Naive thymus-derived CD8-positive, alpha-beta T cell (primary cell): ENCODE measurements around the gene TAL1. TPM values are rescaled to one million over a fixed set of nuclear protein-coding genes. Genes with fewer than 3 reads are reported as not detected.

Experiments used
- ATAC-seq, 2 donors: fragments of 150-1000 bp; cut with Tn5 transposase in 1 of 2; sonication (Bioruptor Pico), chemical (Tn5 transposase) in 1 of 2; 1 replicate in 1 of 2; 2 replicates in 1 of 2; pipeline ENCODE4 v1.10.0; 2021; ENCODE audit warnings: mild to moderate bottlenecking in 2 of 2, moderate library complexity in 2 of 2
- POLR2A ChIA-PET: fragments of 350-600 bp; sonication (Branson Sonifier 250); formaldehyde crosslinking; loops from one replicate; lab custom pipeline; 2021; ENCODE audit warnings: antibody characterized with exemption; lab: Charles Lee
- DNase-seq, 10 donors: peaks; one replicate each; pipeline versions ENCODE4 v3.0.0 to v3.0.0-alpha.2; 2020 to 2022
- H3K27ac Mint-ChIP-seq, 10 donors: one replicate each; pipeline ENCODE4 v1.8.0; 2020 to 2022; ENCODE audit warnings: mild to moderate bottlenecking in 10 of 10, mixed read lengths in 10 of 10, moderate library complexity in 4 of 10, inconsistent platforms in 1 of 10
- H3K27me3 Mint-ChIP-seq, 5 donors: one replicate each; pipeline ENCODE4 v1.8.0; 2021 to 2022; ENCODE audit warnings: mixed read lengths in 5 of 5
- H3K36me3 Mint-ChIP-seq, 3 donors: one replicate each; pipeline ENCODE4 v1.8.0; 2020 to 2022; ENCODE audit warnings: mixed read lengths in 3 of 3, mild to moderate bottlenecking in 2 of 3, inconsistent platforms in 1 of 3
- H3K4me1 Mint-ChIP-seq, 4 donors: one replicate each; pipeline ENCODE4 v1.8.0; 2021 to 2022; ENCODE audit warnings: mixed read lengths in 4 of 4
- H3K4me3 Mint-ChIP-seq, 10 donors: one replicate each; pipeline ENCODE4 v1.8.0; 2020 to 2022; ENCODE audit warnings: mild to moderate bottlenecking in 10 of 10, mixed read lengths in 10 of 10, moderate library complexity in 6 of 10, inconsistent platforms in 1 of 10
- H3K9me3 Mint-ChIP-seq, 9 donors: one replicate each; pipeline ENCODE4 v1.8.0; 2020 to 2022; ENCODE audit warnings: mixed read lengths in 9 of 9, mild to moderate bottlenecking in 3 of 9, inconsistent platforms in 1 of 9, moderate library complexity in 1 of 9
- polyA plus RNA-seq, 3 donors: library from polyadenylated mRNA; unstranded; fragments of 300-500 nt; fragmentation: Illumina TruSeq; gene quantifications; one replicate each; pipeline ENCODE4 v1.2.3, GENCODE V29; 2021
- total RNA-seq, 8 experiments: library from RNA in 2 of 8; stranded (reverse) in 2 of 8; gene quantifications; one replicate each; pipeline ENCODE4 v1.2.3 and lab custom pipeline; 2021 to 2026

Gene TAL1
- total and polyA plus RNA-seq, 5 experiments from 2014 or later = not detected

- POLR2A ChIA-PET = no interaction called here
- H3K4me1 Mint-ChIP-seq = peaks cover 0 to 4% (median 1%) of the 10 kb centered on the region in 4 donors
Measured at GRCh38 chr1:47241114-47242113, 9.4 kb upstream of the TAL1 start.

GRCh38 chr1:47238935-47239592, 7.0 kb upstream of the TAL1 start:
- Mint-ChIP-seq H3K36me3 (no peaks in the 10 kb centered on the region), H3K9me3 (no peaks in the 10 kb centered on the region), H3K4me1 (peaks cover 0 to 4% (median 1%) of the 10 kb centered on the region in 4 donors), H3K27me3 (peaks cover 29 to 65% (median 54%) of the 10 kb centered on the region in 5 donors), H3K4me3 (no peak overlapping the region), H3K27ac (peak overlapping the region in 1 of 10 donors; percentile 2)
- DNase-seq (no peak), ATAC-seq (no peak)
- POLR2A ChIA-PET = no interaction called here

More at GRCh38 chr1:47241114-47242113, 9.4 kb upstream of the TAL1 start:
- ATAC-seq (no peak), DNase-seq (no peak)
- H3K36me3 Mint-ChIP-seq = no peaks in the 10 kb centered on the region
- H3K9me3 Mint-ChIP-seq = no peaks in the 10 kb centered on the region
- no peak overlapping the region for H3K4me3 Mint-ChIP-seq
- no peak overlapping the region for H3K27ac Mint-ChIP-seq
- H3K27me3 Mint-ChIP-seq = peaks cover 21 to 66% (median 43%) of the 10 kb centered on the region in 5 donors

DNA sequence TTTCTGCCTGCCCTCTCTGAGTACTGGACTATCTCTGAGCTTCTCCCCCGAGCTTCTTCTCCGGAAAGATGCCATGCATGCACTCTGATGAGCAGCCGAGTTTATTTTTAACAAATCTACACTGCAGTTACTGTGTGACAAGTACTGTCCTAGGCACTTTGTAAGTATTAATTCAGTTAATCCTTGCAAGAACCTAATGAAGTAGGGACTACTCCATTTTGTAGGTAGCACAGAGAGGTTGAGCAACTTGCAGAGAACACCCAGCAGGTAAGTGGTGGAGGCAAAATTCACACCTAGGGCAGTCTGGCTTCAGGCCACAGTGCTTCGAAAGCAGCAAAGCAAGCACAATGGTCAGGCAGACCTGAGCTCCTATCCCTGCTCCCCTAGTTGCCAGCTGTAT, 3.8 kb upstream of the TAL1 start:
- Mint-ChIP-seq H3K27ac (no peak overlapping the region), H3K9me3 (no peaks in the 10 kb centered on the region), H3K4me3 (no peak overlapping the region), H3K27me3 (peaks cover 29 to 73% (median 64%) of the 10 kb centered on the region in 5 donors), H3K4me1 (peaks cover 12 to 19% (median 16%) of the 10 kb centered on the region in 4 donors), H3K36me3 (peaks cover 4 to 5% (median 4%) of the 10 kb centered on the region in 3 donors)
- POLR2A ChIA-PET = no interaction called here
- no peak for ATAC-seq
- DNase-seq = no peak

DNA sequence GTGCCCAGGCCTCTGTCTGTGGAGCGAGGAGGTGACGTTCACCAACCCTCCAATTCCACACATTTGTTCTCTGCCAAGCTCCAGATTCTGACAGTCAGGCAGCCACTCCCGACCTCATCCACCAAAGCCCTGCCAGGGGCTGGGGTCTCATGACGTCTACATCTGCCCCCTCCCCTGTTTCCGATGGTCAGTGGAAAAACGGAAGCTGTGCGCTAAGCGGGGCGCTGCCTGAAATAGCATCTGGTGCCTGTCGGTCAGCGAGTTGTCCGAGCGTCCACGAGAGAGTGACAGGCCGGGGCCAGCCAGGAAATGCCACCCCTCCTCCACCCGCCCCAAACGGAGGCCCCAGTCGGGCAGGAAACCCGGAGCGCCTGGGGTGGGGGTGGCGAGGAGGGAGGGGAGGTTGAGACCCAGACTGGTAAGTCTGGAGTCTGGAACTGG, 3.2 kb upstream of the TAL1 start:
- no peaks in the 10 kb centered on the region for H3K9me3 Mint-ChIP-seq
- H3K36me3 Mint-ChIP-seq = peaks cover 4 to 5% (median 4%) of the 10 kb centered on the region in 3 donors
- H3K27me3 Mint-ChIP-seq = peaks cover 29 to 77% (median 64%) of the 10 kb centered on the region in 5 donors
- POLR2A ChIA-PET = no interaction called here
- no peak overlapping the region for H3K4me3 Mint-ChIP-seq
- no peak overlapping the region for H3K27ac Mint-ChIP-seq
- ATAC-seq = no peak
- H3K4me1 Mint-ChIP-seq = peaks cover 12 to 25% (median 20%) of the 10 kb centered on the region in 4 donors
- DNase-seq = no peak

DNA sequence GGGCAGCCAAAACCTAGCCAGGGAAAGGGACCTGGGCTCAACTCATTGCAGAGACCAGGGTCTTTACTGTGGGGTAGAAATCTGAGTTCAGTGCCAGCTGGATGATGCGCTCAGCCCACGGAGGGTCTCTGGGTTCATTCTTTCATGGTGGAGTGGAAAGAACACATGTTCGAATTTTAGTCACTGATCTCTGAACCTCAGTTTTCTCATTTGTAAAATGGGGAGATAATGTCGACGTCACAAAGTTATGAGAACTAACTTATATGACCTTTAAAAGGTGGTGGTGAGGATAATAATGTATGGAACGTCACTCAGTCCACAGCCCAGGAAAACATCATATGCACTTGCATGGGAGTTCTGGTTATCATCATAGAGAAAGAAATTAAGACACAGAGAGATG, 1.2 kb upstream of the TAL1 start:
- Mint-ChIP-seq H3K4me3 (peak overlapping the region in 5 of 10 donors; percentile 19 to 84 (median 64)), H3K36me3 (peaks cover 4 to 6% (median 5%) of the 10 kb centered on the region in 3 donors), H3K27ac (no peak overlapping the region), H3K9me3 (no peaks in the 10 kb centered on the region), H3K27me3 (peaks cover 18 to 84% (median 73%) of the 10 kb centered on the region in 5 donors), H3K4me1 (peaks cover 14 to 37% (median 32%) of the 10 kb centered on the region in 4 donors)
- POLR2A ChIA-PET = no interaction called here
- ATAC-seq = no peak
- DNase-seq = no peak

DNA sequence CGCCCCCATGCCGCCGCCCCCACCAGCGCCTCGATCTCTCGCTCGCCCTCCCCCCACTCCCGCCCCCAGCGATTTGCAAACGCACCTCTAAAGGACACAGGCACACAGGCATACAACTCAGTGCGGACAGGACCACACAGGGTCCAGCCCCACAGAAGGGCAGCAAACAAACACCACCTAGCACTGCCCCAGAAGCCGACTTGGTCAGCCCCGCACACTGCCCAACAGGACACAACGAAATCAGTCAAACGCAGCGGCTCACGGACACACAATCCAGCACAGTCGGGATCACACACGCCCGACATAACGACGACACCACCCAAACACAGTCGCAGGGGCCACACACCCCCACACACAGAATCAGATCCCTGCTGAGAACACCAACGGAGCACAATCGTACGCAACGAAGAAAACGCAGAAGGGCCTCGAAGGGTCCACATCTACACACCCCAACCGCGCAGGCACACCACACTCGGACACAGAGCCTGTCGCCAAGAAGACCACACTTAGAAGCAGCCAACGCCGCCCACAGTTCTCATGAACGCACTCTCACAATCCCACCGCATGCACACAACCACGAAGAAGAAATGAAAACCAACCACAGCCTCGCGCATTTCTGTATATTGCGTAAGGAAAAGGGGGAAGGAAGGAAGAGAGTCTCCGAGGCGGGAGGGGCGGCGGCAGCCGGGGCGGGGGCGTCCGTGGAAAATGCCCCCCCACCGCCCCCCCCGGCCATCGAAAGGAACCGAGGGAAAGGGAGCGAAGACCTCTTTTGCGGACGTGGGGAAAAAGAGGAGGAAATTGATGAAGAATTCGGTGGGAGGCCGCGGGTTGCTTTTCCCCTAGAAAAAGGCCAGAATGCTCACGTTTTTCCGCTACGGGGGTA, 481 bp downstream of the TAL1 start:
- Mint-ChIP-seq H3K9me3 (no peaks in the 10 kb centered on the region), H3K27me3 (peaks cover 8 to 93% (median 77%) of the 10 kb centered on the region in 5 donors), H3K27ac (peak overlapping the region in 3 of 10 donors; percentile 23 to 74 (median 50)), H3K4me1 (peaks cover 14 to 37% (median 31%) of the 10 kb centered on the region in 4 donors), H3K36me3 (peaks cover 4 to 6% (median 5%) of the 10 kb centered on the region in 3 donors), H3K4me3 (peak overlapping the region; percentile 70 to 92 (median 81))
- peak; percentile 20 to 23 for ATAC-seq
- peak in 3 of 10 donors; percentile 7 to 27 (median 21) for DNase-seq
- POLR2A ChIA-PET = no interaction called here

DNA sequence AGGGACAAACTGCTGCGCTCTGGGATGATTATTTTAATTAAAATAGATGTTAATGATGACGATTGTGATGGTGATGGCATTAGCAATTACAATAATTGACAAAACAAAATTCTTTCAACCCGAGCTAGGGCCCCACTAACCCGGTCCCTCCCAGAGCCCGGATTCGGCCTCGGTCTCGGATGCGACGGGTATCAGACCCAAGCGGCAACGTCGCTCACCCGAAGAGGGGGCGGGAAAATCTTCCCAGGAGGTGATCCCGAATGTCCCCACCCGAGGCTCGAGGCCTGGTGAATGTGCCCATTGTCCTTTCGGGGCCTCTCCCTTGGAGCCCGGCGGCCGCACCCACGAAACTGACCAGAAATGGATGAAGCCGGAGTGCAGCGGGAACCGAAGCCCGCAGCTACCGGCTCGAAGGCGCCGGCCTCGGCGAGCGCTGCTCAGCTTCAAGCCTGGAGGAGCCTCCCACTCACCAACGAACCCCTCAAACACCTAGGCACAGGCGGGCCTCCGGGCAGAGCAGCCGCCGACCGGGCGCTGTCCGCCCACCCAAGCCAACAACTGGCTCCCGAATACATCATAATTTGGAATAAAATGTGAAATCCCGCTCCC, 1.2 kb downstream of the TAL1 start:
- Mint-ChIP-seq H3K4me1 (peaks cover 15 to 41% (median 35%) of the 10 kb centered on the region in 4 donors), H3K27me3 (peaks cover under 1 to 93% (median 76%) of the 10 kb centered on the region in 5 donors), H3K4me3 (peak overlapping the region; percentile 10 to 86 (median 46)), H3K36me3 (peaks cover 4 to 6% (median 5%) of the 10 kb centered on the region in 3 donors), H3K9me3 (no peaks in the 10 kb centered on the region), H3K27ac (no peak overlapping the region)
- DNase-seq (peak in 1 of 10 donors; percentile 18), ATAC-seq (peak in 1 of 2 donors; percentile 57)
- POLR2A ChIA-PET = interaction anchor here (1.4 kb wide), 1 partner anchor 9 kb away, joined by 3 read pairs; no protein-coding TSS in a partner anchor

- POLR2A ChIA-PET = interaction anchor here (1.4 kb wide), 1 partner anchor 8 kb away, joined by 3 read pairs; no protein-coding TSS in a partner anchor
- H3K27me3 Mint-ChIP-seq = peaks cover 0 to 88% (median 75%) of the 10 kb centered on the region in 5 donors
- DNase-seq (no peak), ATAC-seq (no peak)
- H3K4me1 Mint-ChIP-seq = peaks cover 15 to 43% (median 37%) of the 10 kb centered on the region in 4 donors
- H3K4me3 Mint-ChIP-seq = peak overlapping the region in 9 of 10 donors; percentile 5 to 86 (median 78)
- no peak overlapping the region for H3K27ac Mint-ChIP-seq
- H3K9me3 Mint-ChIP-seq = no peaks in the 10 kb centered on the region
- H3K36me3 Mint-ChIP-seq = peaks cover 4 to 6% (median 5%) of the 10 kb centered on the region in 3 donors
Measured at GRCh38 chr1:47229886-47230691, 1.9 kb downstream of the TAL1 start.

GRCh38 chr1:47229031-47229885, 2.8 kb downstream of the TAL1 start:
- ATAC-seq (no peak), DNase-seq (no peak)
- H3K9me3 Mint-ChIP-seq = no peaks in the 10 kb centered on the region
- H3K27ac Mint-ChIP-seq = no peak overlapping the region
- peaks cover 4 to 6% (median 5%) of the 10 kb centered on the region in 3 donors for H3K36me3 Mint-ChIP-seq
- H3K4me3 Mint-ChIP-seq = peak overlapping the region in 9 of 10 donors; percentile 8 to 84 (median 64)
- H3K27me3 Mint-ChIP-seq = peaks cover 0 to 81% (median 68%) of the 10 kb centered on the region in 5 donors
- peaks cover 15 to 43% (median 37%) of the 10 kb centered on the region in 4 donors for H3K4me1 Mint-ChIP-seq
- POLR2A ChIA-PET = interaction anchor here (1.4 kb wide), 1 partner anchor 7 kb away, joined by 3 read pairs; no protein-coding TSS in a partner anchor

- no peak overlapping the region for H3K27ac Mint-ChIP-seq
- peaks cover 4 to 6% (median 5%) of the 10 kb centered on the region in 3 donors for H3K36me3 Mint-ChIP-seq
- ATAC-seq = no peak
- H3K9me3 Mint-ChIP-seq = no peaks in the 10 kb centered on the region
- DNase-seq = no peak
- H3K4me1 Mint-ChIP-seq = peaks cover 15 to 43% (median 37%) of the 10 kb centered on the region in 4 donors
- H3K4me3 Mint-ChIP-seq = no peak overlapping the region
- peaks cover 0 to 74% (median 62%) of the 10 kb centered on the region in 5 donors for H3K27me3 Mint-ChIP-seq
- POLR2A ChIA-PET = no interaction called here
Measured at GRCh38 chr1:47228644-47229030, 3.4 kb downstream of the TAL1 start.
